H1 (cell line): ENCODE results near the gene ZFAND3. TPM values are rescaled to one million over a fixed set of nuclear protein-coding genes. Genes with fewer than 3 reads are reported as not detected.

ENCODE experiments used
- ASH2L ChIP-seq: fragments of 200-600, 300-600 bp; sonication (generic); IDR thresholded peaks from one replicate; pipeline ENCODE4 v1.7.1; 2017; ENCODE audit warnings: low read length
- BACH1 ChIP-seq: IDR thresholded peaks from 2 replicates; pipeline ENCODE4 v1.6.1; 2012; ENCODE audit warnings: low read length, improper control_type of control experiment
- CBX8 ChIP-seq: fragments of 300-800, 300-1000 bp; sonication (generic); IDR thresholded peaks from 2 replicates; pipeline ENCODE4 v1.7.1; 2016; ENCODE audit warnings: low read depth, low read length, borderline replicate concordance
- CHD1 ChIP-seq: IDR thresholded peaks from 2 replicates; pipeline ENCODE4 v1.6.1; 2012; ENCODE audit warnings: low read depth, low read length, improper control_type of control experiment
- CREB1 ChIP-seq: IDR thresholded peaks from 2 replicates; pipeline ENCODE4 v1.6.1; 2012; ENCODE audit warnings: inconsistent platforms
- EGR1 ChIP-seq: IDR thresholded peaks from 2 replicates; pipeline ENCODE4 v1.6.1; 2011; ENCODE audit warnings: low read depth, low read length, borderline replicate concordance
- NRF1 ChIP-seq: IDR thresholded peaks from 2 replicates; pipeline ENCODE4 v1.6.1; 2011; ENCODE audit warnings: mild to moderate bottlenecking, low read depth, low read length, improper control_type of control experiment
- SIX5 ChIP-seq: IDR thresholded peaks from 2 replicates; pipeline ENCODE4 v1.6.1; 2011; ENCODE audit warnings: mild to moderate bottlenecking, low read depth, low read length
- polyA plus RNA-seq, 7 experiments: library from polyadenylated mRNA; depleted of rRNA in 3 of 7; stranded (reverse) in 5 of 7; unstranded in 2 of 7; fragments of >200 nt in 5 of 7; fragments of 200-250 nt in 2 of 7; gene quantifications; 1 replicate in 5 of 7; 2 replicates in 1 of 7; 4 replicates in 1 of 7; pipeline versions ENCODE4 v1.2.1 to v1.2.3, GENCODE V29; 2011 to 2013; ENCODE audit warnings: missing spikeins in 2 of 7, mixed read lengths in 2 of 7
- total RNA-seq: library from RNA; stranded (reverse); fragmentation: NEBNext Ultra II Directional; extraction: Animal tissue kit (Norgen Biotek cat#: 25700); gene quantifications from 2 replicates; pipeline ENCODE4 v1.2.1, GENCODE V29; 2021
- TF ChIP-seq, protein P1 (sequence below): fragments of 300-600 bp; sonication (generic); IDR thresholded peaks from 2 replicates; pipeline ENCODE4 v1.7.1; 2012; ENCODE audit warnings: low read length, moderate library complexity, mild to moderate bottlenecking, inconsistent platforms; ENCODE audit not compliant: insufficient replicate concordance

ZFAND3 gene
- total and polyA plus RNA-seq, 2 of the 8 experiments (the other 6 are each of a cell fraction or from before 2014, with no cell fraction given) = 13.0 to 51.3 TPM

DNA sequence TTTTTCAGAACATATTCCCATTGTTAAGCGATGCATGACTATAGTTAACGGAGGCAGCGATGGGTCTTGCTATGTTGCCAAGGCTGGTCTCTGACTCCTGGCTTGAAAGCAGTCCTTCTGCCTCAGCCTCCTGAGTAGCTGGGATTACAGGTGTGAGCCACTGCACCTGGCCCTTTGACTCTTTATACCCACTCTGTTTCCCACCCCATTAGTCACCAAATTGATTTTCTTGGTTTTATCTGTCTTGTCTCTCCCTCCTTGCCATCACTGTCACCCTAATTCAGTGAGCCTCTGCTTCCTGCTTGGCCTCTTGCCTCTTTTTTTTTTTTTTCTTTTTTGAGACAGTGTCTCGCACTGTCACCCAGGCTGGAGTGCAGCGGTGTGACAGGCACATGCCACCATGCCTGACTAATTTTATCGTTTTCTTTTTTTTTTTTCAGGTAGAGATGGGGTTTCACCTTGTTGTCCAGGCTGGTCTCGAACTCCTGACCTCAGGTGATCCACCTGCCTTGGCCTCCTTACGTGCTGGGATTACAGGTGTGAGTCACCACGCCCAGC is 31.3 kb downstream of the ZFAND3 start (continued):
- TF ChIP-seq, protein P1, sequence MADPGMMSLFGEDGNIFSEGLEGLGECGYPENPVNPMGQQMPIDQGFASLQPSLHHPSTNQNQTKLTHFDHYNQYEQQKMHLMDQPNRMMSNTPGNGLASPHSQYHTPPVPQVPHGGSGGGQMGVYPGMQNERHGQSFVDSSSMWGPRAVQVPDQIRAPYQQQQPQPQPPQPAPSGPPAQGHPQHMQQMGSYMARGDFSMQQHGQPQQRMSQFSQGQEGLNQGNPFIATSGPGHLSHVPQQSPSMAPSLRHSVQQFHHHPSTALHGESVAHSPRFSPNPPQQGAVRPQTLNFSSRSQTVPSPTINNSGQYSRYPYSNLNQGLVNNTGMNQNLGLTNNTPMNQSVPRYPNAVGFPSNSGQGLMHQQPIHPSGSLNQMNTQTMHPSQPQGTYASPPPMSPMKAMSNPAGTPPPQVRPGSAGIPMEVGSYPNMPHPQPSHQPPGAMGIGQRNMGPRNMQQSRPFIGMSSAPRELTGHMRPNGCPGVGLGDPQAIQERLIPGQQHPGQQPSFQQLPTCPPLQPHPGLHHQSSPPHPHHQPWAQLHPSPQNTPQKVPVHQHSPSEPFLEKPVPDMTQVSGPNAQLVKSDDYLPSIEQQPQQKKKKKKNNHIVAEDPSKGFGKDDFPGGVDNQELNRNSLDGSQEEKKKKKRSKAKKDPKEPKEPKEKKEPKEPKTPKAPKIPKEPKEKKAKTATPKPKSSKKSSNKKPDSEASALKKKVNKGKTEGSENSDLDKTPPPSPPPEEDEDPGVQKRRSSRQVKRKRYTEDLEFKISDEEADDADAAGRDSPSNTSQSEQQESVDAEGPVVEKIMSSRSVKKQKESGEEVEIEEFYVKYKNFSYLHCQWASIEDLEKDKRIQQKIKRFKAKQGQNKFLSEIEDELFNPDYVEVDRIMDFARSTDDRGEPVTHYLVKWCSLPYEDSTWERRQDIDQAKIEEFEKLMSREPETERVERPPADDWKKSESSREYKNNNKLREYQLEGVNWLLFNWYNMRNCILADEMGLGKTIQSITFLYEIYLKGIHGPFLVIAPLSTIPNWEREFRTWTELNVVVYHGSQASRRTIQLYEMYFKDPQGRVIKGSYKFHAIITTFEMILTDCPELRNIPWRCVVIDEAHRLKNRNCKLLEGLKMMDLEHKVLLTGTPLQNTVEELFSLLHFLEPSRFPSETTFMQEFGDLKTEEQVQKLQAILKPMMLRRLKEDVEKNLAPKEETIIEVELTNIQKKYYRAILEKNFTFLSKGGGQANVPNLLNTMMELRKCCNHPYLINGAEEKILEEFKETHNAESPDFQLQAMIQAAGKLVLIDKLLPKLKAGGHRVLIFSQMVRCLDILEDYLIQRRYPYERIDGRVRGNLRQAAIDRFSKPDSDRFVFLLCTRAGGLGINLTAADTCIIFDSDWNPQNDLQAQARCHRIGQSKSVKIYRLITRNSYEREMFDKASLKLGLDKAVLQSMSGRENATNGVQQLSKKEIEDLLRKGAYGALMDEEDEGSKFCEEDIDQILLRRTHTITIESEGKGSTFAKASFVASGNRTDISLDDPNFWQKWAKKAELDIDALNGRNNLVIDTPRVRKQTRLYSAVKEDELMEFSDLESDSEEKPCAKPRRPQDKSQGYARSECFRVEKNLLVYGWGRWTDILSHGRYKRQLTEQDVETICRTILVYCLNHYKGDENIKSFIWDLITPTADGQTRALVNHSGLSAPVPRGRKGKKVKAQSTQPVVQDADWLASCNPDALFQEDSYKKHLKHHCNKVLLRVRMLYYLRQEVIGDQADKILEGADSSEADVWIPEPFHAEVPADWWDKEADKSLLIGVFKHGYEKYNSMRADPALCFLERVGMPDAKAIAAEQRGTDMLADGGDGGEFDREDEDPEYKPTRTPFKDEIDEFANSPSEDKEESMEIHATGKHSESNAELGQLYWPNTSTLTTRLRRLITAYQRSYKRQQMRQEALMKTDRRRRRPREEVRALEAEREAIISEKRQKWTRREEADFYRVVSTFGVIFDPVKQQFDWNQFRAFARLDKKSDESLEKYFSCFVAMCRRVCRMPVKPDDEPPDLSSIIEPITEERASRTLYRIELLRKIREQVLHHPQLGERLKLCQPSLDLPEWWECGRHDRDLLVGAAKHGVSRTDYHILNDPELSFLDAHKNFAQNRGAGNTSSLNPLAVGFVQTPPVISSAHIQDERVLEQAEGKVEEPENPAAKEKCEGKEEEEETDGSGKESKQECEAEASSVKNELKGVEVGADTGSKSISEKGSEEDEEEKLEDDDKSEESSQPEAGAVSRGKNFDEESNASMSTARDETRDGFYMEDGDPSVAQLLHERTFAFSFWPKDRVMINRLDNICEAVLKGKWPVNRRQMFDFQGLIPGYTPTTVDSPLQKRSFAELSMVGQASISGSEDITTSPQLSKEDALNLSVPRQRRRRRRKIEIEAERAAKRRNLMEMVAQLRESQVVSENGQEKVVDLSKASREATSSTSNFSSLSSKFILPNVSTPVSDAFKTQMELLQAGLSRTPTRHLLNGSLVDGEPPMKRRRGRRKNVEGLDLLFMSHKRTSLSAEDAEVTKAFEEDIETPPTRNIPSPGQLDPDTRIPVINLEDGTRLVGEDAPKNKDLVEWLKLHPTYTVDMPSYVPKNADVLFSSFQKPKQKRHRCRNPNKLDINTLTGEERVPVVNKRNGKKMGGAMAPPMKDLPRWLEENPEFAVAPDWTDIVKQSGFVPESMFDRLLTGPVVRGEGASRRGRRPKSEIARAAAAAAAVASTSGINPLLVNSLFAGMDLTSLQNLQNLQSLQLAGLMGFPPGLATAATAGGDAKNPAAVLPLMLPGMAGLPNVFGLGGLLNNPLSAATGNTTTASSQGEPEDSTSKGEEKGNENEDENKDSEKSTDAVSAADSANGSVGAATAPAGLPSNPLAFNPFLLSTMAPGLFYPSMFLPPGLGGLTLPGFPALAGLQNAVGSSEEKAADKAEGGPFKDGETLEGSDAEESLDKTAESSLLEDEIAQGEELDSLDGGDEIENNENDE = no peak
- TF ChIP-seq ASH2L = no peak
- no peak for TF ChIP-seq BACH1
- no peak for TF ChIP-seq NRF1
- TF ChIP-seq CBX8 = no peak
- no peak for TF ChIP-seq CREB1
- TF ChIP-seq SIX5 = no peak
- TF ChIP-seq EGR1 = no peak
- TF ChIP-seq CHD1 = no peak
